Measurements from ENCODE around the gene CPE.
A peak's percentile ranks its signal among the peaks of the same experiment; 100 is the strongest.
"Not testable (repeated sequence)": the region's sequence is repeated elsewhere in the genome, so short reads cannot be mapped to it uniquely, and the experiment has no call there.

Gene CPE

GRCh38 chr4:165378745-165379677, at the start of gene CPE:
CPE (plus strand) TSS chr4:165379008; CDS start chr4:165379222, 214 bp downstream.
- peak; percentile 10 to 52 (median 24) for DNase-seq

GRCh38 chr4:165330071-165330470, 48.7 kb upstream of the CPE start:
- no peak for DNase-seq

GRCh38 chr4:165330666-165331065, 48.1 kb upstream of the CPE start:
- no peak for DNase-seq

GRCh38 chr4:165331359-165331758, 47.4 kb upstream of the CPE start:
- DNase-seq: no peak

- DNase-seq: no peak
Observed at GRCh38 chr4:165331823-165332222, 47.0 kb upstream of the CPE start.

GRCh38 chr4:165332502-165332901, 46.3 kb upstream of the CPE start:
- DNase-seq: no peak

- no peak for DNase-seq
Observed at GRCh38 chr4:165335163-165335703, 43.6 kb upstream of the CPE start.

GRCh38 chr4:165336743-165337142, 42.1 kb upstream of the CPE start:
- no peak for DNase-seq

GRCh38 chr4:165342340-165342739, 36.5 kb upstream of the CPE start:
- not testable (repeated sequence) for DNase-seq

- no peak for DNase-seq
Observed at GRCh38 chr4:165343353-165344191, 35.2 kb upstream of the CPE start.

- DNase-seq: no peak
Observed at GRCh38 chr4:165345666-165346417, 33.0 kb upstream of the CPE start.

- DNase-seq: no peak
Observed at GRCh38 chr4:165347647-165348569, 30.9 kb upstream of the CPE start.

- no peak for DNase-seq
Observed at GRCh38 chr4:165351359-165352130, 27.3 kb upstream of the CPE start.

GRCh38 chr4:165355900-165356300, 22.9 kb upstream of the CPE start:
- DNase-seq: no peak

- no peak for DNase-seq
Observed at GRCh38 chr4:165359506-165359905, 19.3 kb upstream of the CPE start.

- DNase-seq: no peak
Observed at GRCh38 chr4:165360041-165360695, 18.6 kb upstream of the CPE start.

GRCh38 chr4:165360985-165361670, 17.7 kb upstream of the CPE start:
- DNase-seq: no peak

GRCh38 chr4:165361810-165362209, 17.0 kb upstream of the CPE start:
- no peak for DNase-seq

- DNase-seq: no peak
Observed at GRCh38 chr4:165364452-165365080, 14.2 kb upstream of the CPE start.

Data from activated CD4-positive, CD25-positive, alpha-beta regulatory T cell (primary cell).